GM18909 (cell line): ENCODE measurements around the gene PPP1R9B.

ENCODE experiments used
- ATAC-seq: cut with Tn5 transposase; IDR thresholded peaks from one replicate; pipeline ENCODE4 v1.9.1; 2021; ENCODE audit warnings: mild to moderate bottlenecking; ENCODE audit not compliant: unreplicated experiment, poor library complexity

Gene PPP1R9B

GRCh38 chr17:50146230-50146926 lies 4.1 kb downstream of the PPP1R9B start:
- no peak for ATAC-seq

- ATAC-seq: no peak
These were observed 4.8 kb downstream of the PPP1R9B start for GRCh38 chr17:50145532-50146229.

GRCh38 chr17:50144845-50145531 lies 5.5 kb downstream of the PPP1R9B start:
- no peak for ATAC-seq

GRCh38 chr17:50144355-50144754 lies 6.1 kb downstream of the PPP1R9B start:
- no peak for ATAC-seq

GRCh38 chr17:50143461-50144176 lies 6.9 kb downstream of the PPP1R9B start:
- no peak for ATAC-seq

- ATAC-seq: no peak
These were observed 8.7 kb downstream of the PPP1R9B start for GRCh38 chr17:50141745-50142110.

- ATAC-seq: no peak
These were observed 9.3 kb downstream of the PPP1R9B start for GRCh38 chr17:50141026-50141744.

- peak; percentile 68 for ATAC-seq
These were observed 10.3 kb downstream of the PPP1R9B start for GRCh38 chr17:50139950-50140885.

GRCh38 chr17:50139185-50139783 lies 11.2 kb downstream of the PPP1R9B start:
- ATAC-seq: no peak

GRCh38 chr17:50137042-50137441 lies 13.4 kb downstream of the PPP1R9B start:
- no peak for ATAC-seq

- no peak for ATAC-seq
These were observed 14.3 kb downstream of the PPP1R9B start for GRCh38 chr17:50136096-50136687.

- ATAC-seq: no peak
These were observed 15.0 kb downstream of the PPP1R9B start for GRCh38 chr17:50135316-50136095.

- no peak for ATAC-seq
These were observed 16.0 kb downstream of the PPP1R9B start for GRCh38 chr17:50134206-50135110.

- ATAC-seq: no peak
These were observed 16.7 kb downstream of the PPP1R9B start for GRCh38 chr17:50133769-50134099.

- ATAC-seq: no peak
These were observed 17.3 kb downstream of the PPP1R9B start for GRCh38 chr17:50133028-50133768.
